CMK (cell line): ENCODE results near the gene IFT25.

Experiments used
- DNase-seq: peaks from one replicate; pipeline ENCODE4 v3.0.0-alpha.2; 2010; ENCODE audit warnings: low read depth

Gene IFT25

GRCh38 chr1:53956308-53957168 lies 11.0 kb upstream of the IFT25 start:
- DNase-seq = no peak

GRCh38 chr1:53954128-53954527 lies 8.6 kb upstream of the IFT25 start:
- no peak for DNase-seq

- DNase-seq = no peak
These were observed 6.2 kb upstream of the IFT25 start for GRCh38 chr1:53951697-53952096.

GRCh38 chr1:53949023-53949990 lies 3.8 kb upstream of the IFT25 start:
- DNase-seq = no peak

GRCh38 chr1:53948291-53948690 lies 2.8 kb upstream of the IFT25 start:
- no peak for DNase-seq

- DNase-seq = no peak
These were observed 1.8 kb upstream of the IFT25 start for GRCh38 chr1:53947172-53947907.

GRCh38 chr1:53946252-53947171 lies 1.0 kb upstream of the IFT25 start, which contains the start of gene LRRC42:
TSS of gene LRRC42 (plus strand) at chr1:53946350. CDS start at chr1:53952000, 5,650 bp downstream.
- DNase-seq = peak; percentile 68

- no peak for DNase-seq
These were observed 391 bp downstream of the IFT25 start for GRCh38 chr1:53945183-53945432.

GRCh38 chr1:53944469-53945182 lies 873 bp downstream of the IFT25 start:
- DNase-seq = no peak

- DNase-seq = no peak
These were observed 1.9 kb downstream of the IFT25 start for GRCh38 chr1:53943490-53944043.

- no peak for DNase-seq
These were observed 2.4 kb downstream of the IFT25 start for GRCh38 chr1:53943090-53943489.

- no peak for DNase-seq
These were observed 3.2 kb downstream of the IFT25 start for GRCh38 chr1:53942127-53942957.

- DNase-seq = no peak
These were observed 7.2 kb downstream of the IFT25 start for GRCh38 chr1:53938136-53938830.

- DNase-seq = no peak
These were observed 9.1 kb downstream of the IFT25 start for GRCh38 chr1:53936430-53936829.

GRCh38 chr1:53934170-53934765 lies 11.2 kb downstream of the IFT25 start:
- DNase-seq = no peak

- no peak for DNase-seq
These were observed 14.0 kb downstream of the IFT25 start for GRCh38 chr1:53931523-53931922.

- DNase-seq = no peak
These were observed 14.6 kb downstream of the IFT25 start for GRCh38 chr1:53930932-53931331.

GRCh38 chr1:53929246-53929960 lies 16.1 kb downstream of the IFT25 start:
- DNase-seq = no peak
